Fibroblast of skin of back (primary cell): Measurements from ENCODE around the gene ZNF136. TPM values are rescaled to one million over a fixed set of nuclear protein-coding genes. Genes with fewer than 3 reads are reported as not detected.

Source experiments
- DNase-seq: peaks from one replicate; pipeline ENCODE4 v3.0.0-alpha.2; 2013
- polyA plus RNA-seq, 2 experiments: library from polyadenylated mRNA; unstranded; fragments of 120-200 nt; gene quantifications; one replicate each; pipeline ENCODE4 v1.2.1, GENCODE V29; 2013; ENCODE audit not compliant: insufficient read length in 2 of 2

The ZNF136 gene
- 3.4 TPM for polyA plus RNA-seq (2013, experiment 1 of 2; ENCODE audit: insufficient read length)
- polyA plus RNA-seq (2013, experiment 2 of 2; ENCODE audit: insufficient read length) = 3.2 TPM

DNA sequence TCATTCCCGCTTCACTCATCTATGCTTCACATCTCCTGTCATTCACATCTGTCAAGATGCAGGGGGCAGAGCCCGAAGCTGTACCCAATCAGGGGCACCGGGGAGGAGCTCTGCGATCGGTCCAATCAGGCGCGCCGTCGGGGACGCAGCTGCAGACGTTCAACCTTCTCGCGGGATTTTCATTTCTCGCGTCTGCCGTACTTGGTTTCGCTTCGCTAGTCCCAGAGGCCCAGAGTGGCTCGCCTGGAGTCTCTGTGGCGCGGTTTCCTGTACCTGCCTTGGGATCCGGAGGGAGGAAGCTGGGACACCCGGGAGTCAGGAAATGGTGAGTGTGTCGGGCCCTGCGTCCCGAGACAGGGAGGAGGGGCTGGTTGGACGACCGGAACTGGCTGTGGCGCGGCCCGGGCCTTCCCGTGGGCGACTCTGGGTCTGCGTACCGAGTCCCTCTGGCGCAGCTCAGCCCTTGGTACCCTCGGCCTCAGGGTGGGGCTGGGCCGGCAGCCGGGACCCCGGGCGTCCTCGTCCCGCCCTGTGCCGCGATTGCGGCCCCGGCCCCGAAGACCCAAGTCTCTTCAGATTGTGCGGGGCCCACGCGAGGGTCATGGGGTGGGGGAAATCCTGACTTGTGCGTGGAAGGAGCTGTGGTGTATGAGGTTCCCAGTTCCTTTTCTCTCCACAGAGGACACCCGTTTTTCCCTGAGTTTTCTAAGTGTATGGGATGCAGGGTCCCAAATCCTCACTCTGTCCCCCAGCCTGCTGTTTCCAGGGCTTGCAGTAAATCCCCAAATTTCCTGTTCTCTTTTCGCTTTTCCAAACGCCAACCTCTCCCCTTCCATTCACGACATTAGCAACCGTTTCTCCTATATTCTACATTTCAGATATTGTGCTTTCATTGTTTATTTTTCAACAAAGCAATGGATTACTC is at the start of gene ZNF136:
ZNF136 (plus strand) TSS at position 215 of the 925 bp plus-strand sequence; CDS start at position 323, 108 bp downstream.
- DNase-seq = peak; percentile 97

DNA sequence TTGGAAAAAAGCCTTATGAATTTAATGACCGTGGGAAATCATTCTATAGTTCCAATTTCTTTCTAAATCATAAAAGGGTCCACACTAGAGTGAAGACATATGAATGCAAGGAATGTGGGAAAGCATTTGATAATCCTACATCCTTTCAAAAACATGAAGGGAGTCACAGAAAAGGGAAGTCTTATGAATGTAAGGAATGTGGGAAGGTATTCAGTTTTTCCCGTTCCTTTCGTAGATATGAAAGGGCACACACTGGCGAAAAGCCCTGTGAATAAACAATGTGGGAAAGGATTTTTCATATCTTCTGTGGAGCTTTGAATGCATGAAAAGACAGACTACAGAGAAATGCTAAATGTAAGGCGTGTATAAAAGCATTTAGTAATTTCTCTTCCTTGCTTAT is 49.8 kb upstream of the ZNF136 start:
- peak; percentile 22 for DNase-seq

DNA sequence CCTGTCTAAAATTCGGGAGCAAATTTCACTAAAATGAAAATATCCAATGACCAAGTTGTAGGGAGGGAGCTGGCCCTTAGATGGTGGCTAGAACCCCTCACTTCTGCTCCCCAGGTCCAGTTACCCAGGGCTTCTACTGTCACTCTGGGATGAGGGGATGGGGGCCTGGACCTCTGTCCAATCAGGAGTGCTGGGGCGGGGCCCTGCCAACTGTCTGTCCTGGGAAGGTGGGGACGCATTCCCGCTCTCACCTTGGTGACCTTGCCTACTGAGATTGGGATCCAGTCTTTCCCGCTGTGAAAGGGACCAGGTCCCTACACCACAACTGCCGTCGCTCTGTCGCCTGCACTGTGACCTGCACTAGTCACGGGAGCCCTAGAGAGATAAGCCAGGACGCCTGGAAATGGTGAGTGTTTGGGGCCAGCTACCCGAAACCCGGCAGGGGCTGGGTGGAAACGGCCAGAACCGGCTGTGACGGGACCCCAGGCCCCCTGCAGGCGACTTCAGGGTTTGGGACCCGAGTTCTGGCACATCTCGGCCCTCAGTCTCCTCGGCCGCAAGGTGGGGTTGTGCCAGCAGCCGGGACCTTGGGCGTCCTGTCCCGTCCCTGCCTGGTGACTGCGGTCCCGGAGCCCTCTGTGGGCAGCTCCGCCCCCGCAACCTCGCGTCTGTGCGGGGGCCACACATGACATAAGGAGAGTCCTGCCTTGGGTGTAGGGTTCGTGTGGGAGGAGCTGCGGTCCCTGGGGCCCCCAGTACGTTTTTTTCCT is 45.5 kb upstream of the ZNF136 start:
- DNase-seq = no peak

DNA sequence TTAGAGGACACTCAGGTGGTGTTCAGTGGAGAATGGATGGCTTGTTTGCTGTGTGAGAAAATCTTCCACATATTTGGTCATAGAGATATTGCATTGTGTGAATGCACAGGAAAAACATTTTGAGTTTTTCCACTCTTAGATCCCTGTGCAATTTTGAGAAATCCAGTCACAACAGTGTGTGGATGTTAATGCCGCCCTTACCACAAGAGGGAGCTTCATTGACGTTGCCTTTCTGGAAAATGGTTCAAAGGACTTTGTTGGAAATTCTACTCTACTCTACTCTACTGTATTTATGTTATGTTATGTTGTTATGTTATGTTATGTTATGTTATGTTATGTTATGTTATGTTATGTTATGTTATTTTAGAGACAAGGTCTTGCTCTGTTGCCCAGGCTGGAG is 36.2 kb upstream of the ZNF136 start:
- no peak for DNase-seq

DNA sequence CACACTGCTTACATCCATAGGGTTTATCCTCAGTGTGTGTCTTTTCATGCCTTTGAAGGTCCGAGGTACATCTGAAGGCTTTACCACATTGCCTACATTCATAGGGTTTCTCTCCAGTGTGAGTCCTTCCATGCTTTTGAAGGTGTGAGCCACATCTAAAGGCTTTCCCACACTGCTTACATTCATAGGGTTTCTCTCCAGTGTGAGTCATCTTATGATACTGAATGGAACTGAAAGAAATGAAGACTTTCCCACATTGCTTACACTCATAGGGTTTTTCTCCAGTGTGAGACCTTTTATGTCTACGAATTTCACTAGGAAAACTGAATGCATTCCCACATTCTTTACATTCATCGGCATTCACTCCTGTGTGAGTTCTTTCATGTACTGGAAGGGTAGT is 29.8 kb upstream of the ZNF136 start:
- no peak for DNase-seq

DNA sequence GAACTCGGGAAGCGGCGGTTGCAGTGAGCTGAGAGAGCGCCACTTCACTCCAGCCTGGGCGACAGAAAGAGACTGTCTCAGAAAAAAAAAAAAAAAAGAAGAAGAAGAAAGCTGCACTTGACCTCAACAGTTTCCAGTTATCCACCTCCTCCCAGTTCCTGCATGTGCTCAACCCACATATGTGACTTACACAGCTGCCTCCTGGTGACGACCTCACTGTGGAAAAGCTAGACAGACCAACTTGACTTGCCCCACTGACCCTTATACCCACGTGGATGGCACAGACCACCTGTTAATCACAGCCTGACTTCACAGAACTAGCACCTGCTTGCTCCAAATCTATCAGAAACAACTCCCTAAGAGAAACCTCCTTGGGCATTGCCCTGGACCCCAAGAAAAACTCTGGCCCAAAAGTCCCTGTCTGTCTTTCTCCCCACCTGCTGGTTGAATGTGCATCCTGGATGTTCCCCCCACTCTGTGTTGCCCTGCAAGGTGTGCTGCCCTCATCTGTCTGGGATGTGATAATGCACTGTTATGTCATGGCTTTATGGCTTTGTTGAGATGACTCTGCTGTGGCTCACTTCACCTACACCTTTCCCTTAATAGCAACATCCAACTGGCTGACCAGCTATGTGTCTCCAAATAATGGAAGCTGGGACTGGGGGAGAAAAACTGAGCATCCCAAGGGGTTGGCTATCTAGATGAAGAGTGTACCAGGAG is 25.5 kb upstream of the ZNF136 start:
- DNase-seq = no peak

DNA sequence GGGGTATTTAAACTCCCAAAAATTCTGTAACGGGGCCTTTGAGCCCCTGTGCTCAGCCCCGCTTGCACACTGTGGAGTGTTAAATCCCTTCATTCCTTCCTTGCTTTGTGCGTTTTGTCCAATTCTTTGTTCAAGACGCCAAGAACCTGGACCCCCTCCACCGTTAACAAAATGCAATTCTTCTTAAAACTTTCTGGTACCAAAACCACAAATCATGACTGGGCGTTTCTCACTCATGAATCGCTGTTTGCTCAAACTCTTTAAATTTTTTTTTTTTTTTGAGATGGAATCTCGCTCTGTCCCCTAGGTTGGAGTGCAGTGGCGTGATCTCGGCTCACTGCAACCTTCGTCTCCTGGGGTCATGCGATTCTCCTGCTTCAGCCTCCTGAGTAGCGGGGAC is 23.6 kb upstream of the ZNF136 start:
- DNase-seq = no peak

DNA sequence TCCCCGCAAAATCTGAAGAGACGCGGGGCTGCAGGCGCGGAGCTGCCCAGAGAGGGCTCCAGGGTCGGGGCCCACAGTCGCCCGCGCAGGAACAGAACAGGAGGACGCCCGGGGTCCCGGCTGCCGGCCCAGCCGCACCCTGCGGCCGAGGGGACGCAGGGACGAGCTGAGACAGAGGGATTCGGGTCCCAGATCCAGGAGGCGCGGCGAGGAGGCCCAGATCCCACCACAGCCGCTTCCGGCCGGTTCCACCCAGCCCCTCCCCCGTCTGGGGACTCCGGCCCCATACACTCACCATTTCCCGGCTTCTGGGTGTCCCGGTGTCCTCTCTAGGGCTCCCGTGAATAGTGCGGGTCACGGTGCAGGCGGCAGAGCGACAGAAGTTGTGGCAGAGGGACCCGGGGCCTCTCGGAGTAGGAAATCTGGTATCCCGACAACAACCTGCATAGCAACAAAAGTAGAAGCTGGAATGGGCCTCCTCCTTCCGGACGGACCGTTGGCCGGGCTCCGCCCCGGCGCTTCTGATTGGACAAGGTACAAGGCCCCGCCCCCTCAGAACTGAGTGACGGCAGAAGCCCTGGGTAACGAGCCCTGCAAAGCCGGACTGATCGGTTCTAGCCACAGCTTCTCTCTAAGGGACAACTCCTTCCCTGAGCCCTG is 22.9 kb upstream of the ZNF136 start, which contains the start of gene ZNF20:
ZNF20 (minus strand) TSS at position 466 of the 660 bp plus-strand sequence; CDS start at position 298, 168 bp downstream.
- DNase-seq = peak; percentile 92

DNA sequence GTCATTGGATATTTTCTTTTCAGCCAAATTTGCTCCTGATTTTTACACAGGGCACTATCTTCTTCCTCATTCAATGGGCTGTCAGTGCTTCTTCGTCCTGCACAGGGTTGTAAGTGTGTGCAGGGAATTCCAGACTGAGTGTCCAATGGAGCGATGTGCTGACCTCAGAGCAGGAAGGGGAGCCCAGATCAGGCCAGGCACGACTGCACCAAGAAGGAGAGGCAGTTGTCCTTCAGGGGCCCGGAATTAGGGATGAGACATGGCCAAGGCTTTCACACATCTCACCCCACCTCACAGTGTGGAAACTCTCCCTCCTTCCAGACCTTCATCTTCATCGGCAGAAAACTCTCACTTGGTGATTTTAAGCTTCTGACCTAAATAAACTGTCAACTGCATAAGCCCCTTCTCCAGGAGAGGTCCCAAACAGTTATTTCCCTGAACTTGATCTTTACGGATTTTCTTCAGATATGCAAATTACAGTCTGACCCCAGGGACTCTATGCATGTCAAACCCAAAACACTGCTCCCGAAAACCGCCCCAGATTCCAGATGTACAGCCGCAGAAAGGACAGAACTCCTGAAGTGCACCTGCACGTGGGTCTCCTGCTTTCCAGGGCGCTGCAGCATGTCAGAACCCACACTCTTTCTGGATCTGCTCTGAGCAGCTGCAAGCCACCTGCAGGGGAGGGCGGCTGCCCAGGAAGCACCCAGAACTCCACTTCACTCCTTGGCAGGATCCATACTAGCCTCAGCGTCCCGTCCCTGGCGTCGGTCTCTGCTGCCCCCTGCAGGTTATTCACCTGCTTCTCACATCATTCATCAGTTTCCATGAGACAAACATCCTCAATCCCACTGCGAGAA is 22.1 kb upstream of the ZNF136 start:
- DNase-seq = peak; percentile 75

DNA sequence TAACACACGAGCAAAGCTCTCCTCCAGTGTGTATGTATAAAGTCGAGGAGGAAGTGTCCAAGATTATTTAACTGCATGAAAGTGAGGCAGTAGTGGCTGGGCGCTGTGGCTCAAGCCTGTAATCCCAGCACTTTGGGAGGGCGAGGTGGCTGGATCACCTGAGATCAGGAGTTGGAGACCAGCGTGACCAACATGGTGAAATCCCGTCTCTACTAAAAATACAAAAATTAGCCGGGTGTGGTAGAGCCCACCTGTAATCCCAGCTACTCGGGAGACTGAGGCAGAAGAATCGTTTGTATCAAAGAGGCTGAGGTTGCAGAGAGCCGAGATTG is 21.5 kb upstream of the ZNF136 start:
- DNase-seq = no peak

DNA sequence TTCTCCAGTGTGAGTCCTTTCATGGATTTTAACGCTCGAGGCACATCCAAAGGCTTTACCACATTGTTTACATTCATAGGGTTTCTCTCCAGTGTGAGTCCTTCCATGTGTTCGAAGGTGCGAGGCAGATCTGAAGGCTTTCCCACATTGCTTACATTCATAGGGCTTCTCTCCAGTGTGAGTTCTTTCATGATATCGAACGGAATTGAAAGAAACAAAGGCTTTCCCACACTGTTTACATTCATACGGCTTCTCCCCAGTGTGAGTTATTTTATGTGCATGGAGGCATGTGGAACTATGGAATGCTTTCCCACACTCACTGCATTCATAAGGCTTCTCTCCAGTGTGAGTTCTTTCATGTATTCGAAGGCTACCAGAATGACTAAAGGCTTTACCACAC is 17.5 kb upstream of the ZNF136 start:
- no peak for DNase-seq

DNA sequence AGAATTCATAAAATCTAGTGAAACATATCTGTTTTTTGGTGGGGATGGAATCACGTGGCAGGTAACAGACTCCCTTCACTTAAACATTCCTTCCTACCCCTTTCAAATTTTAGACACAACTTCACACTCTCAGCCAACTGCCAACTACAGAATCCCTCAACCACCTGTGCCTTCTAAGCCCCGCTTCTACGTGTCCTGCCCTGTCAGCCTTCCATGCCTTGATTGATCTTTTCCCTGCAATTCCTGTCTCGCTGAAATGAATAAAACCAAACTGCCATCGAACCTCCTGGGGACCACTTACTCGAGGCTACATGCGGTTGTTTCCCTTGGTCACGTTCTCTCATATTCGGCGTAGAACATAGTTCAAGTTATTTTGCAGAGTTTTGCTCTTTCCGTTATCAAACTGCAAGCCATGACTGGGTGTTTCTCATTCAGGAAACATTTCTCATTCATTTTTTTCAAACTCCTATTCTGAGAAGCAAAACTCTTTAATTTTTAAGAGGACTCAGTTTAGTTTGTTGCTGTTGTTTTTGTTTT is 7.5 kb upstream of the ZNF136 start:
- DNase-seq = no peak

DNA sequence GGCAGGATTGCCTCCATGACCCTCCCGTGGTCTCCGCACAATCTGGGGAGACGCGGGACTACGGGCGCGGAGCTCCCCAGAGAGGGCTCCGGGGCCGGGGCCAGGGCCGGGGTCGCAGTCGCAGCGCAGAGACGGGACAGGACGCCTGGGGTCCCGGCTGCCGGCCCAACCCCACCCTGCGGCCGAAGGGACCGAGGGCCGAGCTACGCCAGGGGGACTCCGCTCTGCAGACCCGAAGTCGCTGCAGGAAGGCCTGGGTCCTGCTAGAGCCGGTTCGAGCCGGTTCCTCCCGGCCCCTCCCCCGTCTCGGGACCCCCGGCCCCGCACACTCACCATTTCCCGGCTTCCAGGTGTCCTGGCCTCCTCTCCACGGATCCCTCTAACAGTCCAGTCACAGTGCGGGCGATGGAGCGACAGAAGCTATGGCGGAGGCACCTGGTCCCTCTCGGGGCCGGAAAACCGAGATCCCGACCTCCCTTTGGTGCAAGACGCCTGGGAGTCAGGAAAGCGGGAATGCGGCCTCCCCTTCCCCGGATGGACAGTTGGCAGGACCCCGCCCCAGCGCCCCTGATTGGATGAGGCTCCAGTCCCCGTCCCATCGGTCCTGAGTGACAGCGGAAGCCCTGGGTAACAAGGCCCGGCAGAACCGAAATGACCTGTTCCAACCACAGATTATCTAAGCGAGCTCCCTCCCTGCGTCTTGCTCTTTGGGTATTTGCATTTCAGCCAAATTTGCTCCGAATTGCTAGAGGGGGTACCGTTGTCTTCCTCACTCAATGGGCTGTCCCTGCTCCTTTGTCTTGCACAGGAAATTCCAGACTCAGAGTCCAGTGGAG is 6.5 kb upstream of the ZNF136 start, which contains the start of gene ZNF625:
ZNF625 (minus strand) TSS at position 512 of the 836 bp plus-strand sequence; CDS start at position 336, 176 bp downstream.
- DNase-seq = peak; percentile 93

DNA sequence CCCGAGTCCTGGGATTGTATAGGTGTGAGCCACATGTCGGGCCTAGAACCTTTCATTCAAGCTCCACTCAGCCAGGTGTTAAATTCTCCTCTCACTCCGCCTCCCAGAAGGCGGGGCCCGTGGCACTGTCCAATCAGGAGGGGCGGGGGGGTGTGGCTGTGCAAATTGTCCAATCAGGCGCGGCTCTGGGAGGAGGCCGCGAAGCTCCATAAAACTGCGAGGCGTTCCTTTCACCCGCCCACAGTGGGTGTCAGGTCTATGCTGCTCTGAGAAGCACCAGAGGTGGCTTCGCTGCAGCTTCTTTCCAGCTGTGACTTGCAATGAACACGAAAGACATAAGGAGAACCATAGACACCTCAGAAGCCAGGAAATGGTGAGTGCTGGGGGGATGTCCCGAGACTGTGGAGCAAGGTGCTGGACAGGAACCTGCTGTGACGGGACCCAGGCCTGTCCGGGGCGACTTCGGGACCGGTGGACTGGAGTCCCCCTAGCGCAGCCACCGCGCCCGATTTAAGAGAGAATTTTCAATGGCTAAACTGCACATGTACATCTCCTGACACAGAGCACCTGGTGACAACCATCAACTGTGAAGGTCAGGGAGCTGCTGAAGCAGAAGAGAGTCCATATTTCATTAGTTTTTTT is 3.0 kb upstream of the ZNF136 start:
- DNase-seq = no peak

DNA sequence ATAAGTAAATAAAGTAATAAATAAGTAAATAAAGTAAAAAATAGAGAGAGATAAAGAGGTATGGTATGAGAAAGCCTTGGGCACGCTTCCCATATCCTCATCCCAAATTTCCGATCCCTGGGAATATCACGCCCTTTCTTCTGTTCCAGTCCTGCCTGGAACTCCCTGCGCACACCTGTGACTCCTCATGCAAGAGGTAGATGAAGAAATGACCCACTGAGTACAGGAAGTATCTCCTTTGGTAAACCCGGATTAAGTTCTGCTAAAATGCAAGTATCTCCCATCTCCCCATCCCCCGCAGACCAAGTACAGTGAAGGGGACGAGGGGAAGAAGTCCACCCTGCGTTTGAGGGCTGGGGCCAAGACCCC is 399 bp upstream of the ZNF136 start:
- DNase-seq = no peak

DNA sequence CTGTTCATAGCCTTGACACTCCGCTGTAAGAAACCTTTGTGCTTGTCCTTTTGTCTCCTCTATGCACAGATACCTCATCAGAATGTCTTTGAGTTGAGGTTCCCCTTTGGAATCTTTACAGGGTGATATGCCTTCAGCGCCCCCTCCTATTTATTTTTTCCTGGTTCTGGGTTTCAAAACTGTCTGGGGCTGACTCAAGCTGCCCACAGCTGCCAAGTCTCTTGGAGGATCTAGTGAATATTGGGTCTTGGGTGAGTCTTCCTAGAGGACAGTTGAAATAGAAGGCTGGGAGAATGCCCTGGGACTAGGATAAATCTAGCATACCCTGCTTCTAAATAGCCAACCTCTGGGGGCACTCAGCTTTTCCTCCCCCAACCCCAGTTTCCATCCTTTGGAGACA is 930 bp downstream of the ZNF136 start:
- DNase-seq = no peak

DNA sequence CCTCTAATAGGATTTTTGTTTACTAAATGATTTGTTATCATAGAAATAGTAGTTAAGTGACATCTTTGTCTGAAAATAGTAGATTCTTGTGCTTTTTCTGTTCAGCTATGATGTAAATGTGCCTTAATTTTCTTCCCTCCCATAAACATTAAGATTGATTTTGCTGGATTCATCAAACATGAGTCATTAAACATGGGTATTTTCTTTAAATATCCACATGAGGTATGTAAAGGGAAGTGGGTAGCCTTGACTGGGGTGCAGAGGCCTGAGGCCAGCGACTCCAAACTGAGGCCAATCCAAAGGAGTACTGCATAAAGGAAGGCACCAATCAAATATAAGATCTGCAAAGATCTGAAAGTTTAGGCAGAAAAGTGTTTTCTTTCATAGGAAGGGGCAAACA is 3.7 kb downstream of the ZNF136 start:
- peak; percentile 48 for DNase-seq

DNA sequence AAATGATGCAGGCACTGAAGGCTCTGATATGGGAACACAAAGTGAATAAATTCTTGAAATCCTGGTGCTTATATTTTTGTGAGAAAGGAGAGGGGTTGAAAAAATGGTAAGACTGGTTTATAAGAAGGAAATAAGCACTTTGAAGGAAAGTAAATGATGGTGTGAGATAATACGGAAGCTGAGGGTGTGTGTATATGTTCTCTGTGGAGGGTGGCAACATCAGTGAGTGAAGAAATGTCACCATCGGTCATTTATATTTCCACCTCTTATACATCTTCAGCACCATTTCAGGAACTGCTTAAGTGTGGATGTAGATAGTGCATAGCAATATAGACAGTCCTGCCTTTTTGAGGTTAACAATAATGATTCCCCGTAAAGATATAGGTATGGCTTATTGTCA is 17.5 kb downstream of the ZNF136 start:
- DNase-seq = no peak

DNA sequence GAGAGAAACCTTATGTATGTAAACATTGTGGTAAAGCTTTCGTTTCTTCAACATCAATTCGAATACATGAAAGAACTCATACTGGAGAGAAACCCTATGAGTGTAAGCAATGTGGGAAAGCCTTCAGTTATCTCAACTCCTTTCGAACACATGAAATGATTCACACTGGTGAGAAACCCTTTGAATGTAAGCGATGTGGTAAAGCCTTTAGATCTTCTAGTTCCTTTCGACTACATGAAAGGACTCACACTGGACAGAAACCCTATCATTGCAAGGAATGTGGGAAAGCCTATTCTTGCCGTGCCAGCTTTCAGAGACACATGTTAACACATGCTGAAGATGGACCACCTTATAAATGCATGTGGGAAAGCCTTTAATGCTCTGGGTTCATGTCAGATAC is 24.7 kb downstream of the ZNF136 start:
- DNase-seq = no peak
